ENCODE data around the gene CMSS1. TPM values are rescaled to one million over a fixed set of nuclear protein-coding genes. Genes with fewer than 3 reads are reported as not detected.

CMSS1 gene
- total RNA-seq, 2 donors from 2014 or later, result 35.8 to 74.3 TPM

DNA sequence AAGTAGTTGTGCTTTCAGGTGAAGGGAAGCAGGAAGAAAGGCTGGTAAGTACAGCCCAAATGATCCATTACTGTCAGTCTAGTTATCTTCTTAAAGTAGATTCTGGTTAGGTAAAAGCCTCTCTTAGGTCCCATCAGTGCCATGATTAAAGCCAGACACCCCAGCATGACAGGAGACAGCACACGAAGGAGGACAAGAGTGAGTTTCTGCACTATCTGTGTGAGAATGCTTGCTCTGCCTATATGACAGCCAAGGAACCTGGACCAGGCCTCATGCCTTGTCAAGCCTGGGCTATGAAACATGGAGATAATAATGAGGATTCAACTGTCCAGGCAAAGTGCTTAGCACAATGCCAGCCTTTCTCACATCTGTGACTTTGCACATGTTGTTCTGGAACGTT is 310.1 kb downstream of the CMSS1 start:
- DNase-seq (ENCODE audit: low spot score in 2 of 2) (no peak), ATAC-seq (no peak)
- Mint-ChIP-seq H3K9me3 (no peaks in the 10 kb centered on the region), H3K27ac (no peak overlapping the region), H3K36me3 (no peaks in the 10 kb centered on the region)

DNA sequence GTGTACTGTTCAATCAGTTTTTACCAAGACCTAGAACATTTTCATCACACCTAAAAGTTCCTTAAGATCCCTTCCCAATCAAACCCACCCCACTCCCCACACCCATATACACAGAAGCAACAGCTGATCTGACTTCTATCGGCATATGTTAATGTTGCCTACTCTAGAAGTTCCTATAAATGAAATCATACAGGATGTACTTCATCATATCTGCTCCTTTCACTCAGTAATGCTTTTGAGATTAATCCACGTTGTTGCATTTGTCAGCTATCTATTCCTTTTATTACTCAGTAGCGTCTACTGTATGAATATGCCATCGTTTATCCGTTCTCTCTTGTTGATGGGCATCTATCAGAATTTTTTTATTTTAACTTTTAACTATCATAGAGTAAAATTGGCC is 310.9 kb downstream of the CMSS1 start:
- ATAC-seq, result peak in 1 of 2 donors; percentile 39
- H3K27ac Mint-ChIP-seq, result no peak overlapping the region

DNA sequence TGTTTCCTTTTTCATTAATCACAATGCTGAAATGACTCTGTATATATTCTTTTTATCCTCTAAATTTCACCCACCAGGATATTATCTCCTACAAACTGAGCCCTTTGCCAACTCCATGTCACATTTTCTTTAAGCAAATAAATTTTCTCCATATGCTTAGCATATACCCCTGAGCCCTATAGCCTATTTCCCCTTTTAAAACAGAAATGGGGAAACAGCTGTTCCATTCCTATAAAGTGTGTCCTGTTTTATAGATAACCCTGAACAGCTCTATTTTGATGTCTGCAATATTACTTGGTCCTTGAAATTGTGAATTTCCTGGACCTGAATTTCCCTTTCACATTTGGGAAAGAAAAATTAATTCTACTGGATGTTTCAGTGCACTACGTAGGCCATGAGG is 312.3 kb downstream of the CMSS1 start:
- H3K36me3 Mint-ChIP-seq, result no peaks in the 10 kb centered on the region
- H3K9me3 Mint-ChIP-seq, result no peaks in the 10 kb centered on the region
- H3K27ac Mint-ChIP-seq, result no peak overlapping the region
- DNase-seq (ENCODE audit: low spot score in 2 of 2), result no peak
- ATAC-seq, result no peak

More for the DNA sequence above, 310.9 kb downstream of the CMSS1 start:
- no peak for DNase-seq (ENCODE audit: low spot score in 2 of 2)
- Mint-ChIP-seq H3K9me3 (no peaks in the 10 kb centered on the region), H3K36me3 (no peaks in the 10 kb centered on the region)

DNA sequence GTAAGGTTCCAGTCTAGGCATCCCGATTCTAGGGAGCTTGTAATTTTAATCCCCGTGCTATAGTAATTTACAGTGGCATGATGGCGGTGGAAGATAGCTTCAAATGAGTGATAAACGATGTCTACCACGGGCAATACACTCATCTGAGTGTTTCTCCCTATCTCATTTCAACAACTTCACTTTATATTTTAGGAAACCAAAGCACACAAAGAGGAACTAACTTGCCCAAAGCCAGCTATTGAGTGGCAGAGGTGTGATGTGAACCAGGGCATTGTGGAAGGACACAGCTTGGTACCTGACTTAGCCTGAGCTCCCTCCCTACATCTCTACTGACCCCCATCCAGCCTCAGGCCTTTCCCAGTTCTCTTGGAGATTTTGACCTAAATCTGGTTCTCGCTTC is 313.6 kb downstream of the CMSS1 start:
- Mint-ChIP-seq H3K27ac (no peak overlapping the region), H3K9me3 (no peaks in the 10 kb centered on the region), H3K36me3 (no peaks in the 10 kb centered on the region)
- no peak for DNase-seq (ENCODE audit: low spot score in 2 of 2)
- ATAC-seq, result no peak

DNA sequence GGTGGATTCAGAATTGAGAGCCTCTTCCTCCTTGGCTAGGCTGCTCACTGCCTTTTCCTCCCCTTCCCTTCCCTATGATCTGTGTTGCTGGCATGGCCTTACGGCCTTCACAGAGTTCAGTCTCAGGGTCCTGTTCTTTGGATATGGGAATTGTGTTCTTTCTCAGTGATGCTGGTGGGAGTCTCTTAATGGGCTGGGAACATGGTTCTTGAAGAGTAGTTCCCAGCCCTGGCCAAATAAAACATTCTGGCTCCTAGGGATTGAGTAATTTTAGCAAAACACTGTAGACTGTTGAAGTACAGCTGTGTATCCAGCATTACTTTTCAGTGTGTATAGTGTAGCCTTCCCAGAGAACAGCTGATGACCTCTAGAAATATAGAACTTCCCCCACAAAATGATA is 319.3 kb downstream of the CMSS1 start:
- DNase-seq (ENCODE audit: low spot score in 2 of 2) (no peak), ATAC-seq (no peak)
- Mint-ChIP-seq H3K27ac (no peak overlapping the region), H3K9me3 (peaks cover 0 to 5% of the 10 kb centered on the region in 2 donors), H3K36me3 (peaks cover 10 to 11% of the 10 kb centered on the region in 2 donors)

DNA sequence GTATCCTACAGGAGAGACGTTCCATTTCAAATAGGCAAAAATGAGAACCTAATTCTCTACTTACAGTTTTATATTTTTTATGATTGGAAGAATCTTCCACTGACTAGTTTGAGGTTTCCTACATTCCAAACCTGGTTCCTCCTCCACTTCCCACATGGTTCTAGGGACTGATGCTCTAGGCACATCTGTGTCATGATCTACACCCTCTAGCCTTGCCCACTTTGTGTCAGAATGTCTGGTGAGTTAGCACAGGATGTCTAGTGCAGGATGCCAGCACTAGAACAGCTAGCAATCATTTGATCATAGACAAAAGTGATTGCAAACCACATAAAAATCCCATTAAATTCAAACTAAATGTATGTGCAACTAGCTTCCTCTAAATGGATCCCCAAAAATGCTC is 323.3 kb downstream of the CMSS1 start:
- peaks cover 12 to 32% of the 10 kb centered on the region in 2 donors for H3K36me3 Mint-ChIP-seq
- ATAC-seq, result no peak

DNA sequence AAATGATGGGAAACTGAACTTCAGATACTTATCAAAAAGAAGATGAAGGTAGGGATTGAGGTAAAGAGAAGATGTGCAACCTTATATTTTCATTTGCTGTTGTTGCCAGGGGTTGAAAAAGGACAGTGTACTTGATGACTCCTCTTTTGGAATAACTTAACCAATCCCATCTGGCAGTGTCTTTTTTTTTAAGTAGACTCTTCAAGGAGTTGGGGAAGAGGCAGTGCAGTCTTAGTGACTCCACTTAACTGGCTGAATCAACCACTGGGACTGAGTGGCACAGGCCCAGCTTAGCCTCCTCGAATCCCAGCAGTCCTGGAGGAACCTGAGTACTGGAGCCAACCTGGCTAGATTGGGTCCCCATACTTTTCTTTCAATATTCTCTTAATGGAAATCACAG is 323.9 kb downstream of the CMSS1 start:
- no peak for DNase-seq (ENCODE audit: low spot score in 2 of 2)
- ATAC-seq, result no peak
- H3K27ac Mint-ChIP-seq, result no peak overlapping the region
- H3K36me3 Mint-ChIP-seq, result peaks cover 12 to 32% of the 10 kb centered on the region in 2 donors
- peaks cover 10 to 16% of the 10 kb centered on the region in 2 donors for H3K9me3 Mint-ChIP-seq

More for the DNA sequence above, 323.3 kb downstream of the CMSS1 start:
- DNase-seq (ENCODE audit: low spot score in 2 of 2), result no peak
- Mint-ChIP-seq H3K27ac (no peak overlapping the region), H3K9me3 (peaks cover 10 to 16% of the 10 kb centered on the region in 2 donors)

DNA sequence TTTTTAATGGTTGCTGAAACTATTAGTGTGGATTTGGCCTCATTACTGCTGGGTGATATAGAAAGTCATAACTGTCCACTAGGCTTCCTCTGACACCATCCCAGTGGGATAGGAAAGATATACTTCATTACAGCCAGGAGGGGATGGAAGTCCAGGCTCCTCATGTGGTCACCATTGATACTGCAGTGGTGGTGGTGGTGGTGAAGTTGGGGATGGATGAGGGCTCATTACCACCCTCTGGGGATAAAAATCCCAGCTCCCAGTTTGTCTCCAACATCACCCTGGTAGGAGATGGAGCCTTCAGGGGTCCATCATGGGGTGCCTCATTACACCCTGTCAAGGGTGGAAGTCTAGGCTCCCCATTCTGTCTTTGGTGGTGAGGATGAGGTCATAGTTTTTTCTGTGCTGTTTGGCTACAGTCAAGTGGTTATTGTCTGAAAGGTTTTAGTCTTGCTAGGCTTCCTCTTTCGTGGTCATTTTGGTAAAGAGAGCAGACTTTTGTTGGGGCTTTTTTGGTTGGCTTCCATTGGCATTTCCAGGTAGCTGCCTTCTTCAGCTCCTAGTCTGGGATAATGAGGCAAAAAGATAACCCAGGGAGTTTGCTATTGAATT is 326.7 kb downstream of the CMSS1 start:
- peaks cover 10 to 16% of the 10 kb centered on the region in 2 donors for H3K9me3 Mint-ChIP-seq
- ATAC-seq, result no peak
- no peak for DNase-seq (ENCODE audit: low spot score in 2 of 2)
- H3K27ac Mint-ChIP-seq, result no peak overlapping the region
- peaks cover 19 to 40% of the 10 kb centered on the region in 2 donors for H3K36me3 Mint-ChIP-seq

DNA sequence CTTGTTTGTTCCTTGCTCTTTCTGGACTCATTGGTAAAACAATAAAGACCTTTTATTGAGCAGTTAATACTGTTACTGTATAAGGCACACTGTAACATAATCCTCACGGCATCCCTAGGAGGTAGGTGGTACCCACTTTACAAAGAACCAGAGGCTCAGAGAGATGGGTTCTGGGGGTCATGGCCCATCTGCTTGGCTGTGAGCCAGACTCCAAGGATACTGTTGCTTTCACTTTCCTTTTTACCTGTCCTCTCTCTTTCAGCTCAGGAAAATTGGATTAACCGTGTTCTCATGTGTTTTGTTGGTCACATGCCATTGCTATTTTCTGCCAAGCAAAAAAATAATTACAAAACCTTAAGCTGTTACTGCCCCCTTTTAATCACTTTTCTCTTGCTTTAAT is 331.5 kb downstream of the CMSS1 start:
- H3K36me3 Mint-ChIP-seq, result peaks cover 41 to 49% of the 10 kb centered on the region in 2 donors
- no peak for ATAC-seq
- no peak for DNase-seq (ENCODE audit: low spot score in 2 of 2)
- peaks cover 0 to 11% of the 10 kb centered on the region in 2 donors for H3K9me3 Mint-ChIP-seq
- no peak overlapping the region for H3K27ac Mint-ChIP-seq

DNA sequence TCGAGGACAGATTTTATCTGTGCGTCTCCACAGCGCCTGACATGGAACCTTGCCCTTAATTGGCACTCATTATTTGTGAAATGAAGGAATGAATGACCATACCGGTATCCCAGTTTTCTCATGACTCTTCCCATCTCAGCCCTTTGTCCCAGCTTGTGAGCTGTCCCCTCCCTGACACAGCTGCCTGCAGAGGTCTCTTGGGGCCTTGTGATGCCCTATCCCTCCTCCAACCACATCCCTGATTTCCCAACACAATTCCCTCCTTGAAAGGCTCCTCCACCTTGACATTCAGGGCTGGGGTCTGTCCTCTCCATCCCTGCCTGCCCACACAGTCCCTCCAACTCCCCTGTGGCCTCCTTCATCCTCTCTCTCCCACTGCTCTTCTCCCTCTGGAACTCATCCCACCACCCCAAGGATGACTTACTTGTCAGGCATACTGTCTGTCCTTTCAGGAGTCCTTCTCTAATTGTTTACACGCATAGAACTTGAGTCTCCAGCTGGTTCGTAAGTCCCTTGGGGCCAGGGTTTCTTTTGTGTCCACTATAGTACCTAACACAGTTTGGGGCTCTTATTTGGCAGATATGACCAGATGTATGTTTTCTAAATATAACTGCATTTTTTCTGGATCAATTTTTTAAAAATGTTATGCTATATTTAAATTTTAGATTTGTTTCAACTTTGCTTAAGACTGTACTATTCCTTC is 332.2 kb downstream of the CMSS1 start:
- ATAC-seq, result no peak
- H3K36me3 Mint-ChIP-seq, result peaks cover 42 to 48% of the 10 kb centered on the region in 2 donors
- H3K9me3 Mint-ChIP-seq, result peaks cover under 1 to 11% of the 10 kb centered on the region in 2 donors
- peak overlapping the region; percentile 31 to 78 for H3K27ac Mint-ChIP-seq
- no peak for DNase-seq (ENCODE audit: low spot score in 2 of 2)

DNA sequence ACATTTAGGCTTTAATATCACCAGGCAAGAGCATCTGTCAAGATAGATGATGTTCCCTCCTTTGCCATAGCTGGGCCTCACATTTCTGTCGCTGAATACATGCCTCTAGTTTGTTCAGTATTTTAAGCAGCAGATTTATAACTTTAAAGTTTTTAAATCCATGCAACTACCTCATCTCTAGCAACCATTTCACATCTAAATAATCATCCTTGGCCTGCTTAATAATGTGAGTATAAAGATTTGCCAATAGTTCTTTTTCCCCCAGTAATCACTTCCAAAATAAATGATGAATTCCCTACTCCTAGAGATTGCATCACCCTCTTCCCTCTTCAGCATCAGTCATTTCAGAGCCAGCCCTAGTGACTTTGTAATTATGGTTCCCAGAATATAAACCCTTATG is 332.8 kb downstream of the CMSS1 start:
- peaks cover 48 to 54% of the 10 kb centered on the region in 2 donors for H3K36me3 Mint-ChIP-seq
- ATAC-seq, result no peak
- no peak for DNase-seq (ENCODE audit: low spot score in 2 of 2)
- H3K9me3 Mint-ChIP-seq, result peaks cover 7 to 17% of the 10 kb centered on the region in 2 donors
- peak overlapping the region; percentile 30 to 31 for H3K27ac Mint-ChIP-seq

DNA sequence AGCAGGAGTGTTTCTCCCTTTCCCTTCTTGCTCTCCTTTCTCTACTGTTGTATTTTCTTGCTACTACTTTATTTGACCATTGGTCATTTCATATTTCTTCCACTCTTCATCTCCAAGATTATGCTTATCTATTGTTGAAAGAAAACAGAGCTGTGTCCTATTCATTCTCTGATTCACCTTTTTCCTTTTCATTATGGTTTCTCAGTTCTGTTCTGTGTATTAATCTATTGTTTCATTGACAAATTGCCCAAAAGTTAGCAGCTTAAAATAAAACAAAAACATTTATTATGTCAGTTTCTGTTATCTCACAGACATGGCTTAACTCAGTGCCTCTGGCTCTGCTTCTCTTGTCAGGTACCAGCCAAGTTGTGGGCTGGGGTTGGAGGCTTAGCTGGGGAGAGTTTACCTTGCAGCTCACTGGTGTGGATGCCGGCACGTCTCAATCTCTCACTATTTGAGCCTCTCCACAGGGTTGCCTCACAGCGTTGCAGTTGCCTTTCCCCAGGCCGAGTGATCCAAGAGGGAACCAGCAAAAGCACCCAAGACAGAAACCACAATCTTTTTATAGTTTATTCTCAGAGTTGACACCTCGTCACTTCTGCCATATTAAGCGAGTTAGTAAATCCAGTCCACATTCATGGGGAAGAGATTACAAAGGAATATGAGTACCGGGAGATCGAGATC is 333.5 kb downstream of the CMSS1 start:
- DNase-seq (ENCODE audit: low spot score in 2 of 2) (no peak), ATAC-seq (peak in 1 of 2 donors; percentile 56)
- peaks cover 51 to 57% of the 10 kb centered on the region in 2 donors for H3K36me3 Mint-ChIP-seq
- H3K9me3 Mint-ChIP-seq, result peaks cover 7 to 18% of the 10 kb centered on the region in 2 donors
- peak overlapping the region in 1 of 2 donors; percentile 75 for H3K27ac Mint-ChIP-seq

DNA sequence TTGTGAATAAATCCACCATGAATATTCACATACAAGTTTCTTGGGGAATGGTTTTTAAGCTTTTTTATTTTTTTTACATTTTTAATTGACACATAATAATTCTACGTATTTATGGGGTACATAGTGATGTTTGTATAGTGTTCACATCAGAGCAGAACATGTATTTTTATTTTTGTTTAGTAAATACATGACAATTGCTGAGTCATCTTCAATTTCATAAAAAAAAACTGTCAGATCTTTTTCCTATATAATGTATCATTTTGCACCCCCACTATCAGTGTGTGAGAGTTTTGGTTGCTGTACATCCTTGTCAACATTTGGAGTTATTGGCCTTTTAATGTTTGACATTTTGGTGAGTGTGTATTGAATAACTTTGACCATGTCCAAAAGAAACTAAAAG is 336.5 kb downstream of the CMSS1 start:
- Mint-ChIP-seq H3K36me3 (peaks cover 58 to 60% of the 10 kb centered on the region in 2 donors), H3K9me3 (peaks cover 13 to 23% of the 10 kb centered on the region in 2 donors), H3K27ac (no peak overlapping the region)
- DNase-seq (ENCODE audit: low spot score in 2 of 2) (no peak), ATAC-seq (no peak)

DNA sequence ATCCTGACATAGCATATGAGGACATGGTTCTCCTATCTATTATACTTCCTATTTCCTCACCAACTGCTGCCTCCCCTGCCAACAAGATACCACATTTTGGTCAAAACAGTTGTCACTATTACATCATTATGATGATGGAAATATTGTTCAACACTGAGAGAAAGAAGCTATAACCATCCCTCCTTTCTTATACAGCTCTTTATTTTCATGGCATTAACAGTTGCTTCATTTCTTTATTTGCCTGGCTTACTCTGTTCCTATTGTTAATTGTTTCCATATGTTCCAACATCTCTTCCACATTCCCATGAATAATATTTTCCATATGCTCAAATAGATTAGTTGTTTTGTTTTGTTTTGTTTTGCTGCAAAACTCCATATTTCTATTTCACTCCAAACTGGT is 337.5 kb downstream of the CMSS1 start:
- ATAC-seq (no peak), DNase-seq (ENCODE audit: low spot score in 2 of 2) (no peak)
- no peak overlapping the region for H3K27ac Mint-ChIP-seq
- peaks cover 13 to 23% of the 10 kb centered on the region in 2 donors for H3K9me3 Mint-ChIP-seq
- peaks cover 48 to 50% of the 10 kb centered on the region in 2 donors for H3K36me3 Mint-ChIP-seq

DNA sequence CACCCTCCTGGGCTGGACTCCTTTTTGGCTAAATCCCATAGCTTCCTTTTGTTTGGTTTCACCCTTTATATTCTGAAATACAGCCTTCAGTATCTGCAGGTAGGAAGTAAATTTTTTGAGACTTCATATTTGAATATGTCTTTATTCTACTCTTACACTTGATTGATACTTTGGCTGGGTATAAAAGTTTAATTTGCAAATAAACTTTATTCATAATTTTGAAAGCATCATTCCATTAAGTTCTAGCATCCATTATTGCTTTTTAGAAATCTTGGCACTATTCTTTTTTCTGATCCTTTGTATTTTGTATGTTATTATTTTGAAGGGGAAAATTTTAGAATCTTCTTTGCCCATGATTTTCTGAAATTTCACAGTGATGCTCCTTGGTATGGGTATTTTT is 337.9 kb downstream of the CMSS1 start:
- Mint-ChIP-seq H3K27ac (no peak overlapping the region), H3K9me3 (peaks cover 13 to 23% of the 10 kb centered on the region in 2 donors)
- ATAC-seq, result no peak

DNA sequence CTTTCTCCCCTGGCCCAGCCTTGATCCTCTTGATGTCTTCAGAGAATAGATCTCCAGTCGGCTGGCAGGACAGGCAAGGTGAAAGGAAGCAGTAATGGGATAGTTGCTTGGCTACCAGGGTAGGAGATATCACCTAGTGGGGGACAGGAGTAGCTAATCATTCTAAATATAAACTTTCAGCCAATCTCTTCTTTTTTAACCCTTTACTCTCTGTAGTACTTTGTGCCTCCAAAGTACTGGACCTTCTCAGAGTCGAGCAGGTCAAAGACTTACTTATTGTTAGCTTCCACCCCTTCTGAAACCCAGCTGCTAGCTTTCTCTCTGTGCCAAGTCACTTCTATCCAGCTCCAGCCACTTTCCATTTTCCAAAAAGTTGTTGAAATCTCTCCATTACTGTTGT is 340.0 kb downstream of the CMSS1 start:
- ATAC-seq, result no peak
- peaks cover 28% of the 10 kb centered on the region in 2 donors for H3K36me3 Mint-ChIP-seq
- DNase-seq (ENCODE audit: low spot score in 2 of 2), result no peak
- H3K27ac Mint-ChIP-seq, result no peak overlapping the region
- peaks cover 13 to 19% of the 10 kb centered on the region in 2 donors for H3K9me3 Mint-ChIP-seq

More for the DNA sequence above, 337.9 kb downstream of the CMSS1 start:
- H3K36me3 Mint-ChIP-seq, result peaks cover 46 to 49% of the 10 kb centered on the region in 2 donors
- no peak for DNase-seq (ENCODE audit: low spot score in 2 of 2)

DNA sequence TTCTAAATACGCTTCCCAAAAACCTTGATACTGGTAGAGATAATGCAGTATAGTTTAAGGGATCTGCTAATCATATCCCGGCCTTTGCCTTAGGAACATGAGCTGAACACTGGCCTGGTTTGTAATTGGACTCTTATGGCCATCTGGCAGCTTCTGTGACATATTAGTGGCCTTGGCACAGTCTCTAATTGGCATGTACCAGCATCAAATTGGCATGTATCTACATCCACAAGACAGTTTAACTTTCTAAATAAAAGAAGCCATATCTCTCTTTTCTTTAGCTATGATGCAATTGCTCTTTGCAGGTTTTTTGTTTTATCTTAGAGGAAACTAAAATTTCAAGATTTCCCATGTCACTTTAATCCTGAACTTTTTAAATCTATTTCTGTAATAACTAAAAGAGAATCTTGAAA is 341.3 kb downstream of the CMSS1 start:
- H3K9me3 Mint-ChIP-seq, result peaks cover 13% of the 10 kb centered on the region in 2 donors
- DNase-seq (ENCODE audit: low spot score in 2 of 2) (no peak), ATAC-seq (no peak)
- H3K36me3 Mint-ChIP-seq, result peaks cover 19 to 22% of the 10 kb centered on the region in 2 donors
- H3K27ac Mint-ChIP-seq, result no peak overlapping the region

Data from activated naive CD4-positive, alpha-beta T cell treated with anti-CD3 and anti-CD28 coated beads, Interleukin-2, amount 50 U/mL, for 72 hours (primary cell).